OCI-LY1 (cell line): ENCODE measurements around the gene FANK1.

Experiments used
- H2AFZ ChIP-seq: fragments of 200-600 bp; sonication (generic), shearing (Covaris generic); 2 replicates; pipeline ENCODE4 v1.6.0; 2014; ENCODE audit warnings: antibody characterized with exemption, mild to moderate bottlenecking, low read length
- H3F3A ChIP-seq: fragments of 200-600 bp; sonication (generic), shearing (Covaris generic); 2 replicates; pipeline ENCODE4 v1.6.0; 2014; ENCODE audit warnings: mild to moderate bottlenecking, antibody characterized with exemption, low read length, moderate library complexity; ENCODE audit not compliant: insufficient read depth
- H3K27ac ChIP-seq: fragments of 200-600 bp; sonication (generic); 2 replicates; pipeline ENCODE4 v1.5.1; 2014; ENCODE audit warnings: low read length, mixed run types, mild to moderate bottlenecking, low read depth; ENCODE audit not compliant: poor library complexity, severe bottlenecking
- H3K27me3 ChIP-seq: fragments of 200-600 bp; sonication (generic); 2 replicates; pipeline ENCODE4 v1.6.0; 2014; ENCODE audit warnings: antibody characterized with exemption, mild to moderate bottlenecking, low read length, moderate library complexity; ENCODE audit not compliant: insufficient read depth
- H3K36me3 ChIP-seq: fragments of 200-600 bp; sonication (generic); 2 replicates; pipeline ENCODE4 v1.6.1; 2014; ENCODE audit warnings: mild to moderate bottlenecking, antibody characterized with exemption, low read length, moderate library complexity, mixed read lengths; ENCODE audit not compliant: insufficient read depth
- H3K4me1 ChIP-seq: fragments of 200-600 bp; sonication (generic); 2 replicates; pipeline ENCODE4 v1.5.1; 2014; ENCODE audit warnings: mild to moderate bottlenecking, low read length, moderate library complexity; ENCODE audit not compliant: insufficient read depth, severe bottlenecking
- H3K4me2 ChIP-seq: fragments of 200-600 bp; sonication (generic), shearing (Covaris generic); 2 replicates; pipeline ENCODE4 v1.6.1; 2014; ENCODE audit warnings: low read length
- H3K4me3 ChIP-seq: fragments of 200-600 bp; sonication (generic); 2 replicates; pipeline ENCODE4 v1.5.1; 2014; ENCODE audit warnings: low read length, low read depth, mild to moderate bottlenecking, mixed read lengths; ENCODE audit not compliant: poor library complexity, severe bottlenecking
- H3K79me2 ChIP-seq: fragments of 200-600 bp; shearing (Covaris generic); 2 replicates; pipeline ENCODE4 v1.6.1; 2016; ENCODE audit warnings: mixed run types, low read length, mixed read lengths; ENCODE audit not compliant: insufficient read depth
- H3K9ac ChIP-seq: fragments of 200-600 bp; sonication (generic), shearing (Covaris generic); 2 replicates; pipeline ENCODE4 v1.6.1; 2014; ENCODE audit warnings: mild to moderate bottlenecking, low read length, mixed read lengths
- H3K9me2 ChIP-seq: fragments of 200-600 bp; sonication (generic), shearing (Covaris generic); 2 replicates; pipeline ENCODE4 v1.6.1; 2014; ENCODE audit warnings: low read depth, mild to moderate bottlenecking, low read length, mixed read lengths
- H3K9me3 ChIP-seq: fragments of 200-600 bp; shearing (Covaris generic); 2 replicates; pipeline ENCODE4 v1.6.1; 2014; ENCODE audit warnings: low read length, mixed read lengths
- H4K20me1 ChIP-seq: fragments of 200-600 bp; sonication (generic), shearing (Covaris generic); 2 replicates; pipeline ENCODE4 v1.6.0; 2016; ENCODE audit warnings: mild to moderate bottlenecking, low read length; ENCODE audit not compliant: insufficient read depth
- CTCF ChIP-seq: fragments of 200-600 bp; sonication (generic), shearing (Covaris generic); IDR thresholded peaks from 2 replicates; pipeline ENCODE4 v1.5.1; 2017; ENCODE audit warnings: mild to moderate bottlenecking, antibody characterized with exemption, low read length, moderate library complexity, mixed read lengths
- EZH2 ChIP-seq: fragments of 200-600 bp; sonication (generic), shearing (Covaris generic); IDR thresholded peaks from 2 replicates; pipeline ENCODE4 v1.8.0; 2017; ENCODE audit warnings: borderline replicate concordance, mixed run types, mild to moderate bottlenecking, antibody characterized with exemption, low read length, moderate library complexity, mixed read lengths

Gene FANK1

DNA sequence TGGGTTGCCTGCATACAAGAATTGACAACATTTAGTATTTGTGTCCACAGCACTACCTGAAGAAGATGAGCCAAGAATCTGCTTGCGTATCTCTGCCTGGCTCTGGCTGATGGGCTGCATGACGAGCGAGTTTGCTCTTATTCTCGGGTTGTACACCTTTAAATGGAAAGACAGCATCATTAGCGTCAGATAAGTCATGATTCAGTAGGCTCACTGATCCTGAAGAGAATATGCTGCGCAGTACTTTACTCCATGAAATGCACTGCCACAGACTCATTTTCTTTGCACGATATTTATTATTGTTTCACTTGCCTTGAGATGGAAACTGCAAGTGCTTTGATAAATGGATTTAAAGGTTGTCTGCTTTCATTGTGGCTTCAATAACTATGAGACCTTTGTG is 43.9 kb upstream of the FANK1 start:
- Histone ChIP-seq H3K27ac (no peak overlapping the region), H3K9ac (no peak overlapping the region), H3K4me2 (no peak overlapping the region), H3K36me3 (no peaks in the 10 kb centered on the region), H3F3A (no peaks in the 10 kb centered on the region), H3K4me1 (no peaks in the 10 kb centered on the region), H3K4me3 (no peak overlapping the region), H3K9me3 (no peaks in the 10 kb centered on the region), H4K20me1 (no peaks in the 10 kb centered on the region), H3K27me3 (no peaks in the 10 kb centered on the region), H3K9me2 (no peaks in the 10 kb centered on the region), H3K79me2 (no peaks in the 10 kb centered on the region), H2AFZ (no peak overlapping the region)
- TF ChIP-seq CTCF (no peak), EZH2 (no peak)

DNA sequence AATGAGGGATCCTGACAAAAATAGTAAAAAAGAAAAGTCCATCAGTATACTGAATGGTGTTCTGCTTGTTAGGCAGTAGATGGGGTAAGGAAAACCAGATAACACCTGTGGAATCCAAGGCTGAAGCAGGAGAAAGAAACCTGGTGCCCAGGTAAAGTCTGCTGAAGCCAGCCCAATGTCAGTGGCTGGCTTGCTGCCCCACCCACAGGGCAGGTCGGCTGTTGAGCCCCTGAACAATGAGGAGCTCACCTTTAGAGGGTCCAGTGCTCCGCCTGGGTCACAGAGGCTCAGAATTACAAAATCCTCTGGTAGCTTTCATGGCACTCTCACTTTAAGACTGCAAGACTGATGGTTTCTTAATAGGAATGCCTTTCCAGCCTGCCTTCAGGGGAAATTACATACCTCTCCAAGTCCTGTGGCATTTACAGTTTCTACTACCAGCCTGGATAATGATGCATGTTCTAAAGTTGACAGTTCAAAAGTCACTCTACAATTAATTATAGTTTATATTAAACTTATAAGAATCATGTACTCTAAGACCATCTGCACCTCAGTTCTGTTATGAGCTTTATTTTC is 39.1 kb upstream of the FANK1 start:
- no peaks in the 10 kb centered on the region for H3K4me1 ChIP-seq
- H3K9me3 ChIP-seq, result no peaks in the 10 kb centered on the region
- no peak overlapping the region for H3K27ac ChIP-seq
- no peak overlapping the region for H3K4me2 ChIP-seq
- H3K36me3 ChIP-seq, result no peaks in the 10 kb centered on the region
- H3K27me3 ChIP-seq, result no peaks in the 10 kb centered on the region
- no peaks in the 10 kb centered on the region for H4K20me1 ChIP-seq
- H3F3A ChIP-seq, result no peaks in the 10 kb centered on the region
- no peak overlapping the region for H3K4me3 ChIP-seq
- no peaks in the 10 kb centered on the region for H3K9me2 ChIP-seq
- no peaks in the 10 kb centered on the region for H3K79me2 ChIP-seq
- no peak overlapping the region for H3K9ac ChIP-seq
- no peak for TF ChIP-seq EZH2
- H2AFZ ChIP-seq, result no peak overlapping the region

GRCh38 chr10:125859128-125859817 is 37.1 kb upstream of the FANK1 start:
- Histone ChIP-seq H3F3A (no peaks in the 10 kb centered on the region), H4K20me1 (no peaks in the 10 kb centered on the region), H3K79me2 (no peaks in the 10 kb centered on the region), H3K4me2 (no peak overlapping the region), H3K4me1 (no peaks in the 10 kb centered on the region), H3K36me3 (no peaks in the 10 kb centered on the region), H3K9ac (no peak overlapping the region), H3K4me3 (no peak overlapping the region), H3K9me3 (no peaks in the 10 kb centered on the region), H2AFZ (no peak overlapping the region), H3K9me2 (no peaks in the 10 kb centered on the region), H3K27ac (no peak overlapping the region), H3K27me3 (no peaks in the 10 kb centered on the region)
- no peak for TF ChIP-seq CTCF
- TF ChIP-seq EZH2, result no peak

- Histone ChIP-seq H3K4me1 (no peaks in the 10 kb centered on the region), H2AFZ (no peak overlapping the region), H3K27me3 (peaks cover 7% of the 10 kb centered on the region; the same call in 1 of the 2 replicates), H3K36me3 (no peaks in the 10 kb centered on the region), H3K27ac (no peak overlapping the region), H3K9ac (no peak overlapping the region), H3F3A (no peaks in the 10 kb centered on the region), H3K9me3 (no peaks in the 10 kb centered on the region), H3K4me3 (no peak overlapping the region), H3K9me2 (no peaks in the 10 kb centered on the region), H3K79me2 (no peaks in the 10 kb centered on the region), H4K20me1 (no peaks in the 10 kb centered on the region), H3K4me2 (no peak overlapping the region)
- no peak for TF ChIP-seq CTCF
- TF ChIP-seq EZH2, result no peak
Measured at GRCh38 chr10:125865120-125865519, 31.2 kb upstream of the FANK1 start.
